GM12891 (cell line): Measurements from ENCODE around the gene SETD7.

Experiments
- PAX5 ChIP-seq: IDR thresholded peaks from 2 replicates; pipeline ENCODE4 v1.6.1; 2011; ENCODE audit warnings: low read length, moderate library complexity, mild to moderate bottlenecking; ENCODE audit not compliant: insufficient read depth, severe bottlenecking
- POLR2A ChIP-seq: IDR thresholded peaks from 2 replicates; pipeline ENCODE4 v1.6.1; 2011; ENCODE audit warnings: low read depth, low read length, control low read depth
- POLR2AphosphoS5 ChIP-seq: IDR thresholded peaks from 2 replicates; pipeline ENCODE4 v1.6.1; 2011; ENCODE audit warnings: low read depth, low read length, control low read depth
- SPI1 ChIP-seq: IDR thresholded peaks from 2 replicates; pipeline ENCODE4 v1.6.1; 2011; ENCODE audit warnings: low read depth, low read length, control low read depth
- TAF1 ChIP-seq: IDR thresholded peaks from 2 replicates; pipeline ENCODE4 v1.6.1; 2011; ENCODE audit warnings: low read depth, low read length, control low read depth

DNA sequence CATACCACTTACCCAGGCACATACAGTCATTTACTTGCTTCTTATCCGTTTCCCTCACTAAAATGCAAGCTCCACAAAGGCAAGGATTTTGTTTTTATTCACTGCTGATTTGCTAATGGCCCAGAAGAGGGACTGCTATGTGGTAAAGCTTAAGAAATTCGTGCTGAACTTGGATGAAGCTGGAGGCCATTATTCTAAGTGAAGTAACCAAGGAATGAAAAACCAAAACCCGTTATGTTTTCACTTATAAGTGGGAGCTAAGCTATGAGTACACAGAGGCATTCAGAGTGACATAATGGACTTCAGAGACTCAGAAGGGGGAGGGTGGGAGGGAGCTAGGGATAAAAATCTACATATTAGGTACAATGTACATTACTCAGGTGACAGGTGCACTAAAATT, 54.9 kb downstream of the SETD7 start:
- TF ChIP-seq POLR2A (no peak), POLR2AphosphoS5 (no peak), TAF1 (no peak), SPI1 (no peak), PAX5 (no peak)
